WTC11 (cell line): ENCODE measurements around the gene ZNF689.

Experiments
- ARID4B ChIP-seq: sonication (generic); formaldehyde crosslinking; IDR thresholded peaks from 2 replicates; pipeline ENCODE4 v1.8.0; 2023; ENCODE audit warnings: missing genetic modification reagents, mild to moderate bottlenecking, borderline replicate concordance
- ETV6 ChIP-seq: sonication (generic); formaldehyde crosslinking; IDR thresholded peaks from 2 replicates; pipeline ENCODE4 v1.8.1; 2022; ENCODE audit warnings: mild to moderate bottlenecking, missing genetic modification reagents
- FOXJ3 ChIP-seq: sonication (generic); formaldehyde crosslinking; IDR thresholded peaks from 2 replicates; pipeline ENCODE4 v1.9.0; 2021; ENCODE audit warnings: missing genetic modification reagents, mild to moderate bottlenecking, borderline replicate concordance
- GRHL2 ChIP-seq: fragments of 250-450 bp; sonication (Bioruptor Pico); IDR thresholded peaks from 2 replicates; pipeline ENCODE4 v1.8.0; 2022; ENCODE audit warnings: mild to moderate bottlenecking, moderate library complexity; ENCODE audit not compliant: insufficient replicate concordance, severe bottlenecking
- ZNF317 ChIP-seq: sonication (generic); formaldehyde crosslinking; IDR thresholded peaks from 2 replicates; pipeline ENCODE4 v1.8.1; 2023; ENCODE audit warnings: low read depth, mild to moderate bottlenecking, moderate library complexity, missing genetic modification reagents, borderline replicate concordance
- TF ChIP-seq, protein P1 (sequence below): sonication (generic); formaldehyde crosslinking; IDR thresholded peaks from 2 replicates; pipeline ENCODE4 v1.8.1; 2022; ENCODE audit warnings: mild to moderate bottlenecking, missing genetic modification reagents, moderate library complexity, borderline replicate concordance
- TF ChIP-seq, protein P2 (sequence below): fragments of 200-600 bp; IDR thresholded peaks from 2 replicates; pipeline ENCODE4 v1.8.0; 2022; ENCODE audit warnings: antibody characterized with exemption
- TF ChIP-seq, protein P3 (sequence below): sonication (generic); formaldehyde crosslinking; IDR thresholded peaks from 2 replicates; pipeline ENCODE4 v1.8.1; 2023; ENCODE audit warnings: mild to moderate bottlenecking, missing genetic modification reagents, moderate library complexity
- TF ChIP-seq, protein P4 (sequence below): sonication (generic); formaldehyde crosslinking; IDR thresholded peaks from 2 replicates; pipeline ENCODE4 v1.8.1; 2022; ENCODE audit warnings: low read depth, missing genetic modification reagents, borderline replicate concordance

DNA sequence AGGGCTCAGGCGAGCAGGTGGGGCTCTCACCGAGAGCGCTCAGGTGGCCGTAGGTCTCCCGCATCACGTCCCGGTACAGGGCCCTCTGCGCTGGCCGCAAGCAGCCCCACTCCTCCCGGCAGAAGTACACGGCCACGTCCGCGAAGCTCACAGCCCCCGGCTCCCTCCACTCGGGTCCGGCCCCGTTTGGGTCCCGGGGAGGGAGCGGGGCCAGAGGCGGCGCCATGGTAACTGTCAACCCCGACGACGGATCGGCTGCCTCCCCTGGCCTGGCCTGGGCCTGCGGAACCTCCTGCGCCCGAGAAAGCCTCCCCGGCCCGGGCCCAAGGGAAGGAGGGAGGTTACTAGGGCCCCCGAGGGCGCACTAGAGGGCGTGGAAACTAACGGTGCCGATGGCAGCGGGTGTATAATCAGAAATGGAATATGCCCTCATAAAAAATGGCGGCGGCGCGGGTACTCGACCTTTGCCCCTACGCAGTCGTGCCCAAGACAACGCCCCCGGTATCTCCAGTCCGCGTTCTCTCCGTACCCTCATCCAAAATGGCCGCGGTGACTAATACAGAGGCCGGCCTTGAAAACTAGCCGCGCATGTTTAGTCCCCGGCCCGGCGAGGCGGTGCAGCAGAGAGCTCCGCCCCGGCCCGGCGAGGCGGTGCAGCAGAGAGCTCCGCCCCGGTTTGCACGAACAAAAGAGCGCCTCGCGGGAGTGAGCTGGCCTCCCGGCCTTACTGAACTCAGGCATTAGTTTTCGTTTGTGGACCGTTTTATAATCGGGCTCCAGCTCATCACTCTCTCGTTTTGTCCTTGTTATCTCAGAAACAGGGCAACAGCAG lies 52.0 kb downstream of the ZNF689 start, which contains the start of gene ZNF764:
- TF ChIP-seq, protein P1, sequence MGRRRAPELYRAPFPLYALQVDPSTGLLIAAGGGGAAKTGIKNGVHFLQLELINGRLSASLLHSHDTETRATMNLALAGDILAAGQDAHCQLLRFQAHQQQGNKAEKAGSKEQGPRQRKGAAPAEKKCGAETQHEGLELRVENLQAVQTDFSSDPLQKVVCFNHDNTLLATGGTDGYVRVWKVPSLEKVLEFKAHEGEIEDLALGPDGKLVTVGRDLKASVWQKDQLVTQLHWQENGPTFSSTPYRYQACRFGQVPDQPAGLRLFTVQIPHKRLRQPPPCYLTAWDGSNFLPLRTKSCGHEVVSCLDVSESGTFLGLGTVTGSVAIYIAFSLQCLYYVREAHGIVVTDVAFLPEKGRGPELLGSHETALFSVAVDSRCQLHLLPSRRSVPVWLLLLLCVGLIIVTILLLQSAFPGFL (CRISPR knock-in tag), result no peak
- TF ChIP-seq, protein P2, sequence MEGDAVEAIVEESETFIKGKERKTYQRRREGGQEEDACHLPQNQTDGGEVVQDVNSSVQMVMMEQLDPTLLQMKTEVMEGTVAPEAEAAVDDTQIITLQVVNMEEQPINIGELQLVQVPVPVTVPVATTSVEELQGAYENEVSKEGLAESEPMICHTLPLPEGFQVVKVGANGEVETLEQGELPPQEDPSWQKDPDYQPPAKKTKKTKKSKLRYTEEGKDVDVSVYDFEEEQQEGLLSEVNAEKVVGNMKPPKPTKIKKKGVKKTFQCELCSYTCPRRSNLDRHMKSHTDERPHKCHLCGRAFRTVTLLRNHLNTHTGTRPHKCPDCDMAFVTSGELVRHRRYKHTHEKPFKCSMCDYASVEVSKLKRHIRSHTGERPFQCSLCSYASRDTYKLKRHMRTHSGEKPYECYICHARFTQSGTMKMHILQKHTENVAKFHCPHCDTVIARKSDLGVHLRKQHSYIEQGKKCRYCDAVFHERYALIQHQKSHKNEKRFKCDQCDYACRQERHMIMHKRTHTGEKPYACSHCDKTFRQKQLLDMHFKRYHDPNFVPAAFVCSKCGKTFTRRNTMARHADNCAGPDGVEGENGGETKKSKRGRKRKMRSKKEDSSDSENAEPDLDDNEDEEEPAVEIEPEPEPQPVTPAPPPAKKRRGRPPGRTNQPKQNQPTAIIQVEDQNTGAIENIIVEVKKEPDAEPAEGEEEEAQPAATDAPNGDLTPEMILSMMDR, result no peak
- TF ChIP-seq ETV6 (CRISPR knock-in tag), result peak; percentile 62
- TF ChIP-seq FOXJ3 (CRISPR knock-in tag), result no peak
- TF ChIP-seq, protein P3, sequence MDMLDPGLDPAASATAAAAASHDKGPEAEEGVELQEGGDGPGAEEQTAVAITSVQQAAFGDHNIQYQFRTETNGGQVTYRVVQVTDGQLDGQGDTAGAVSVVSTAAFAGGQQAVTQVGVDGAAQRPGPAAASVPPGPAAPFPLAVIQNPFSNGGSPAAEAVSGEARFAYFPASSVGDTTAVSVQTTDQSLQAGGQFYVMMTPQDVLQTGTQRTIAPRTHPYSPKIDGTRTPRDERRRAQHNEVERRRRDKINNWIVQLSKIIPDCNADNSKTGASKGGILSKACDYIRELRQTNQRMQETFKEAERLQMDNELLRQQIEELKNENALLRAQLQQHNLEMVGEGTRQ (CRISPR knock-in tag), result no peak; the same call in 1 of the 2 replicates
- 0 out of 2 replicates have a peak, but pooled peaks have one; percentile 27 for TF ChIP-seq ARID4B (CRISPR knock-in tag)
- TF ChIP-seq ZNF317 (CRISPR knock-in tag), result no peak
- no peak for TF ChIP-seq GRHL2 (CRISPR knock-in tag)
- TF ChIP-seq, protein P4, sequence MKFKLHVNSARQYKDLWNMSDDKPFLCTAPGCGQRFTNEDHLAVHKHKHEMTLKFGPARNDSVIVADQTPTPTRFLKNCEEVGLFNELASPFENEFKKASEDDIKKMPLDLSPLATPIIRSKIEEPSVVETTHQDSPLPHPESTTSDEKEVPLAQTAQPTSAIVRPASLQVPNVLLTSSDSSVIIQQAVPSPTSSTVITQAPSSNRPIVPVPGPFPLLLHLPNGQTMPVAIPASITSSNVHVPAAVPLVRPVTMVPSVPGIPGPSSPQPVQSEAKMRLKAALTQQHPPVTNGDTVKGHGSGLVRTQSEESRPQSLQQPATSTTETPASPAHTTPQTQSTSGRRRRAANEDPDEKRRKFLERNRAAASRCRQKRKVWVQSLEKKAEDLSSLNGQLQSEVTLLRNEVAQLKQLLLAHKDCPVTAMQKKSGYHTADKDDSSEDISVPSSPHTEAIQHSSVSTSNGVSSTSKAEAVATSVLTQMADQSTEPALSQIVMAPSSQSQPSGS (CRISPR knock-in tag), result 0 out of 2 replicates have a peak, but pooled peaks have one; percentile 37
